ENCODE results near the gene KLHL29. TPM values are rescaled to one million over a fixed set of nuclear protein-coding genes. Genes with fewer than 3 reads are reported as not detected.

Gene KLHL29
- total RNA-seq, 2 donors from 2014 or later, result 1.0 to 2.4 TPM

DNA sequence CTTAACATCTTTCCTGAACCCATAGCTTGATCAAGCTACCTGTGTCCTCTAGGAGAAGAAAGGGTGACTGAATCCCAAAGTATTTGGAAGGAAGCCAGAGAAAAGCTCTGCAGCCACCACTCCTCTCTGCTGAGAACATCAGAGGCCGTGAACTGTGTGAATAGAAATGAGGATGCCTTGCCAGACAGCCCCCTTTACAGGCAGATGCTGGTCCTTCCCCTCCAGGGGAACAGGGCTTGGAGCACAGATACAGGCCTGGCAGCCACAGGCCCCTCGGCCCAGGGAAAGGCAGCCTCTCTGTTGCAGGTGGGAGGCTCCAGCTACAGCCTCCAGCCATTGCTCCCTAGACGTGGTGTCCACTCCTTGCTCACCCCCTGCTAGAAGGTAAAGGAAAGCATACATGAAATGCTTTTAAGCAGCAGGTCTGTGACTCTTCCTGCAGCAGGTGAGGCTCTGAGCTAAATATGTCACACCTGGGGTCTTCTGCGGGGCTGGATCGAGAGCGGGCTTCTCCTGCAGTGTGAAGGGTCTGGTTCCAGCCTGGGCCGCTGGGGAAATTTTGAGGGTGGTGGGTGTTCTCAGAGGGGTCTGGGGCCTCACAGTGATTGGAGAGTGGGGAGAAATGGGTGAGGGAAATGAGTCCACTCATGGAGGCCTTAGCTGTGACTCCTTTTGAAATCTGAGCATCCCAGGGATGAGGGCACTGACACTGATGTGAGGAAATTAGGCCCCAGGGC lies 234.0 kb downstream of the KLHL29 start:
- TF ChIP-seq, protein P1, sequence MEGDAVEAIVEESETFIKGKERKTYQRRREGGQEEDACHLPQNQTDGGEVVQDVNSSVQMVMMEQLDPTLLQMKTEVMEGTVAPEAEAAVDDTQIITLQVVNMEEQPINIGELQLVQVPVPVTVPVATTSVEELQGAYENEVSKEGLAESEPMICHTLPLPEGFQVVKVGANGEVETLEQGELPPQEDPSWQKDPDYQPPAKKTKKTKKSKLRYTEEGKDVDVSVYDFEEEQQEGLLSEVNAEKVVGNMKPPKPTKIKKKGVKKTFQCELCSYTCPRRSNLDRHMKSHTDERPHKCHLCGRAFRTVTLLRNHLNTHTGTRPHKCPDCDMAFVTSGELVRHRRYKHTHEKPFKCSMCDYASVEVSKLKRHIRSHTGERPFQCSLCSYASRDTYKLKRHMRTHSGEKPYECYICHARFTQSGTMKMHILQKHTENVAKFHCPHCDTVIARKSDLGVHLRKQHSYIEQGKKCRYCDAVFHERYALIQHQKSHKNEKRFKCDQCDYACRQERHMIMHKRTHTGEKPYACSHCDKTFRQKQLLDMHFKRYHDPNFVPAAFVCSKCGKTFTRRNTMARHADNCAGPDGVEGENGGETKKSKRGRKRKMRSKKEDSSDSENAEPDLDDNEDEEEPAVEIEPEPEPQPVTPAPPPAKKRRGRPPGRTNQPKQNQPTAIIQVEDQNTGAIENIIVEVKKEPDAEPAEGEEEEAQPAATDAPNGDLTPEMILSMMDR (conservative IDR thresholded peaks at IDR 0.05), result no peak

DNA sequence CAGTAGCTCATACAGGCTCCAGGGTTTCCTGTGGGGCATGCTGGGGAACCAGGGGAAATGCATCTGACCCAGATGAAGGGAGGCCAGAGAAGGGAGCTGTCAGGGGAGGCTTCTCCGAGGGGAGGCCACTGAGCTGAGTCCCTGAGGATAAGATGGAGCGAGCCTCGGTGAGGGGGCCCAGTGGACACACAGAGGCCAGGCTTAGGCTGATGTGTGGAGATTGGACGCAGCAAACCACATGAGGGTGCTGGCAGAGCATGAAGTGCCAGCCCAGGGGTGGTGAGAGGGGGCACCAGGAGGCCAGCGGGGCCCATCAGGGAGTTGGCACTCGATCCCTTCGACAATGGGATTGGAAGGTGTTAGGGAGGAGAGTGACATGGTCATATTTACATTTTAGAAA lies 235.0 kb downstream of the KLHL29 start:
- Mint-ChIP-seq H3K27me3 (ENCODE audit: insufficient read depth) (no peaks in the 10 kb centered on the region), H3K4me3 (no peak overlapping the region), H3K4me1 (peaks cover under 1% of the 10 kb centered on the region), H3K27ac (no peak overlapping the region), H3K9me3 (peaks cover 6% of the 10 kb centered on the region), H3K36me3 (ENCODE audit: low read depth) (no peaks in the 10 kb centered on the region)
- Histone ChIP-seq H3K27ac (ENCODE audit: low read depth, low read length) (no peak overlapping the region), H3K9ac (ENCODE audit: extremely low read depth, low read length, poor library complexity, severe bottlenecking) (no peak overlapping the region), H3K27me3 (ENCODE audit: control insufficient read depth, insufficient read depth, low read length, poor library complexity, severe bottlenecking) (no peaks in the 10 kb centered on the region), H3K4me3 (ENCODE audit: low read length) (no peak overlapping the region), H3K4me1 (ENCODE audit: control insufficient read depth, insufficient read depth, low read length) (no peaks in the 10 kb centered on the region), H3K9me3 (ENCODE audit: control insufficient read depth, low read length) (peaks cover 13% of the 10 kb centered on the region), H3K36me3 (ENCODE audit: control insufficient read depth, insufficient read depth, low read length) (no peaks in the 10 kb centered on the region)
- TF ChIP-seq, protein P1 (conservative IDR thresholded peaks at IDR 0.05), result no peak
- DNase-seq, result no peak
- 91 to 100% methylated on average over 1 to 7 of the region's 7 CpGs for WGBS, 2 experiments (ENCODE audit: insufficient coverage in 1 of 2, insufficient read length in 1 of 2)

More for the DNA sequence above, 234.0 kb downstream of the KLHL29 start:
- Histone ChIP-seq H3K4me1 (ENCODE audit: control insufficient read depth, insufficient read depth, low read length) (no peaks in the 10 kb centered on the region), H3K27me3 (ENCODE audit: control insufficient read depth, insufficient read depth, low read length, poor library complexity, severe bottlenecking) (no peaks in the 10 kb centered on the region), H3K4me3 (ENCODE audit: low read length) (no peak overlapping the region), H3K9ac (ENCODE audit: extremely low read depth, low read length, poor library complexity, severe bottlenecking) (no peak overlapping the region), H3K27ac (ENCODE audit: low read depth, low read length) (no peak overlapping the region), H3K36me3 (ENCODE audit: control insufficient read depth, insufficient read depth, low read length) (no peaks in the 10 kb centered on the region), H3K9me3 (ENCODE audit: control insufficient read depth, low read length) (peaks cover 3% of the 10 kb centered on the region)
- no peak for DNase-seq
- Mint-ChIP-seq H3K27me3 (ENCODE audit: insufficient read depth) (no peaks in the 10 kb centered on the region), H3K36me3 (ENCODE audit: low read depth) (no peaks in the 10 kb centered on the region), H3K4me1 (peaks cover 5% of the 10 kb centered on the region), H3K27ac (no peak overlapping the region), H3K9me3 (no peaks in the 10 kb centered on the region), H3K4me3 (no peak overlapping the region)
- WGBS, 2 experiments (ENCODE audit: insufficient coverage in 1 of 2, insufficient read length in 1 of 2), result 92 to 93% methylated on average over 3 to 7 of the region's 7 CpGs

DNA sequence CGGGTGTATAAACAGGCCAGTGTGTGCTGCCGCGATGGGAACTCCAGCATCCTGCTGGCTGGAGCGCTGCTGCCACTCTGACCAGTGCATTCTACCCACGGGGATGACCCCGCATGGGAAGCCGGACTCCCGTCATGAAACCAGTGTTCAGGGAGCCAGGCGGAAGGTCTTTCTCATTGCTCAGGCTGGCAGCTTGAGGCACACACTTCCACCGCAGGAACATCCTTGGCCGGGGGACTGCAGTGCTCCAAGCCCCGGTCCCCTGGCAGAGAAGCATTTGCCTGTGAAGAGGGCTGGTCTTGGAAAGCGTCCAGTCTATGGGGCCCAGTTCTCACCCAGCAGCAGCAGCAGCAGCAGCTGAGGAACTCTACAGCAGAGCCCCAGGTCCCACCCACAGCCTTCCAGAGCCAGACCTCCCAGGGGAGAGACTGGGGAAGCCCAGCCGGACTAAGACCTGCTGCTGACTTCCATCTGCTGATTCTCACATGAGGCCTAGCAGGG lies 235.9 kb downstream of the KLHL29 start:
- Histone ChIP-seq H3K36me3 (ENCODE audit: control insufficient read depth, insufficient read depth, low read length) (no peaks in the 10 kb centered on the region), H3K4me1 (ENCODE audit: control insufficient read depth, insufficient read depth, low read length) (no peaks in the 10 kb centered on the region), H3K9me3 (ENCODE audit: control insufficient read depth, low read length) (peaks cover 22% of the 10 kb centered on the region), H3K9ac (ENCODE audit: extremely low read depth, low read length, poor library complexity, severe bottlenecking) (no peak overlapping the region), H3K27ac (ENCODE audit: low read depth, low read length) (no peak overlapping the region), H3K4me3 (ENCODE audit: low read length) (no peak overlapping the region), H3K27me3 (ENCODE audit: control insufficient read depth, insufficient read depth, low read length, poor library complexity, severe bottlenecking) (no peaks in the 10 kb centered on the region)
- Mint-ChIP-seq H3K27ac (no peak overlapping the region), H3K36me3 (ENCODE audit: low read depth) (no peaks in the 10 kb centered on the region), H3K27me3 (ENCODE audit: insufficient read depth) (no peaks in the 10 kb centered on the region), H3K4me3 (no peak overlapping the region), H3K9me3 (peaks cover 6% of the 10 kb centered on the region), H3K4me1 (peaks cover 8% of the 10 kb centered on the region)
- DNase-seq, result no peak
- TF ChIP-seq, protein P1 (conservative IDR thresholded peaks at IDR 0.05), result no peak
- 95 to 96% methylated on average over 12 to 14 of the region's 14 CpGs for WGBS, 2 experiments (ENCODE audit: insufficient coverage in 1 of 2, insufficient read length in 1 of 2)

All from endodermal cell (in vitro differentiated cells).